ENCODE measurements around the gene NR1I3.

NR1I3 gene

DNA sequence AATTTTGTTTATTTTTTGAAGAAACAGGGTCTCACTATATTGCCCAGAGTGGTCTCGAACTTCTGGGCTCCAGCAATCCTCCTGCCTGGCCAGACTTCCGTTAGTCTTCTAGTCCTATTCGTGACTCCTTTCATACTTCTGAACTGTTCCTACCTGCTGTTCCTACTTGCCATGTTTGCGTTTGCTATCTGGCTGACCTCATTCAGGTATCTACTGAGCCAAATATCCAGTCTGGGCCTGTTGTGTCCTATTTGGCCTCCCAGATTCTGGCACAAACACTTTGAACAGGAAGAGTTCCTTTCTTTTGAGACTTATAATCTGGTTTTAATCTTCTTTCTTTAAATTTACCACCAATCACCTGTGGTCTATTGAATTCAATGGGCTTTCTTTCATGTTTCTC, 6.9 kb upstream of the NR1I3 start:
- Histone ChIP-seq H3K27ac (no peak overlapping the region), H3K4me3 (no peak overlapping the region)
- TF ChIP-seq, protein P1, sequence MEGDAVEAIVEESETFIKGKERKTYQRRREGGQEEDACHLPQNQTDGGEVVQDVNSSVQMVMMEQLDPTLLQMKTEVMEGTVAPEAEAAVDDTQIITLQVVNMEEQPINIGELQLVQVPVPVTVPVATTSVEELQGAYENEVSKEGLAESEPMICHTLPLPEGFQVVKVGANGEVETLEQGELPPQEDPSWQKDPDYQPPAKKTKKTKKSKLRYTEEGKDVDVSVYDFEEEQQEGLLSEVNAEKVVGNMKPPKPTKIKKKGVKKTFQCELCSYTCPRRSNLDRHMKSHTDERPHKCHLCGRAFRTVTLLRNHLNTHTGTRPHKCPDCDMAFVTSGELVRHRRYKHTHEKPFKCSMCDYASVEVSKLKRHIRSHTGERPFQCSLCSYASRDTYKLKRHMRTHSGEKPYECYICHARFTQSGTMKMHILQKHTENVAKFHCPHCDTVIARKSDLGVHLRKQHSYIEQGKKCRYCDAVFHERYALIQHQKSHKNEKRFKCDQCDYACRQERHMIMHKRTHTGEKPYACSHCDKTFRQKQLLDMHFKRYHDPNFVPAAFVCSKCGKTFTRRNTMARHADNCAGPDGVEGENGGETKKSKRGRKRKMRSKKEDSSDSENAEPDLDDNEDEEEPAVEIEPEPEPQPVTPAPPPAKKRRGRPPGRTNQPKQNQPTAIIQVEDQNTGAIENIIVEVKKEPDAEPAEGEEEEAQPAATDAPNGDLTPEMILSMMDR (IDR thresholded peaks at IDR 0.05): no peak
- no peak for DNase-seq (ENCODE audit: low spot score)

DNA sequence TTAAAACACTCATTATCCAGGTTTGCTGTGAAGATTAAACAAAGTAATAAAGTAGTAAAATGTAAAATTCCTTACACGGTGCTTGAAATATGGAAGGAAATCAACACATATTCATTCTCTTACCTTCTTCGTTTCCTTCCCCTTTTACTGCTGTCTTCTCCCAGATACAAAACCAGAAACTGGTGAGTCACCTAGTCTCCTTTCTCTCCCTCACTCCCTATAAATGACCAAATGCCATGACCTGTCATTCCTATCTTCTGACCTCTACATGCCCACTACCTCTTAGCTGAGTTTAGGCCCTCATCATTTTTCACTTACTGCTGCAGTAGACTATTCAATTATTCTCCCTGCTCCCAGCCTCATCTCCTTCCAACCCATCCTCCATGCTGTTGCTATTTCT, 4.3 kb upstream of the NR1I3 start:
- H3K27ac ChIP-seq: no peak overlapping the region
- DNase-seq (ENCODE audit: low spot score): no peak
- H3K4me3 ChIP-seq: no peak overlapping the region
- TF ChIP-seq, protein P1 (IDR thresholded peaks at IDR 0.05): no peak

DNA sequence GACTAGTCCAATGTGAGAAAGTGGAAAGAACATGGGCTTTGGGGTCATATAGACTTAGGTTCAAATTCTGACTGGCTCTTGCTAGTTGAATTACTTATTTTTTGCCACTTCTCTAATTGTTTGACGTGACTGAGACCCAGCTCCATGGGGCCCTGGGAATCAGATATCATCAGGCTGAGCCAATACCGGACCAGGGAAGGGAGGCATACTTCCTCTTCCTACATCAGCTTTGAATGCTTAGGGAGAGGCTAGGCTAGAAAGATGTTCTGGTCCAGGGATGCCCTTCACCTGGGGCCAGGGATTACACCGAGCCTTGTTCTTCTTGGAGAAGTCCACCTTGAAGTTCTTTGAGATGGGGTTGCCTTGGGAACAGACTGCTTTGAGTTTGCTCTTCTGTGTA, 3.7 kb upstream of the NR1I3 start:
- DNase-seq (ENCODE audit: low spot score): no peak
- TF ChIP-seq, protein P1 (IDR thresholded peaks at IDR 0.05): no peak
- Histone ChIP-seq H3K4me3 (no peak overlapping the region), H3K27ac (no peak overlapping the region)

DNA sequence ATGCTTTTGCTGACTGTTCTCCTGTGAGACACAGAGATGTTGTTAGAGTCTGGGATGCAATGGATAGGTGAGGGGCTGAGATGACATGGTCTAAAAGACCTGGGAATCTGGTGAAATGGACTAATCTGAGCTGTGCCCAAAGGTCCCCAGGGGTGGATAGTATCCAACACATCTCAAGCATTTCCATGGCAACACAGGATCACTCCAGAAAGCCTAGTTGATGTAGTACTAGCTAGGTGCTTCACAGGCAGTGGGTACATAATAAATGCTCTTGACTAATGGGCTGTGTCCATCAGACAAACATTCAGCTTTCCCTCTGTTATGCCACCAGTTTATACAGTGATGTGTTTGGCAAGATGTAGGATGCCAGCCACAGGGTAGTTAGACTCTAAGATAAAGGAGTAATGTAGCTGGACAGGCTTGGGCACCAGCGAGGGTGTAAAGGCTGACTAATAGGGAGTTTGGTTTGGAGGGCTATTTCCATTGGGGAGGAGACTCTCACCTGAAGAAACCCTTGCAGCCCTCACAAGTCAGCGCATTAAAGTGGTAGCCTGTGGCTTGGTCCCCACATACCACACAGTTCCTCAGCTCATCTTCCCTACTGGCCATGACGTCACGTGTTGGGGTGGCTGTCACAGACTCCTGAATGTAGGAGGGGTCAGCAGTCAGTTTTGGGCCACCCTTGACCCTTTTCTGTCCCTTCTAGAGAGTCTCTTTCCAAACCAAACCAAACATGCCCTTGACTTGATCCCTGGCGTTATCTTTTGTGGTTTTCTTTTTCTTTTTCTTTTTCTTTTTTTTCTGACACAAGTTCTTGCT, 1.8 kb downstream of the NR1I3 start:
- DNase-seq (ENCODE audit: low spot score): no peak
- TF ChIP-seq, protein P1 (IDR thresholded peaks at IDR 0.05): no peak
- no peak overlapping the region for H3K27ac ChIP-seq
- no peak overlapping the region for H3K4me3 ChIP-seq

DNA sequence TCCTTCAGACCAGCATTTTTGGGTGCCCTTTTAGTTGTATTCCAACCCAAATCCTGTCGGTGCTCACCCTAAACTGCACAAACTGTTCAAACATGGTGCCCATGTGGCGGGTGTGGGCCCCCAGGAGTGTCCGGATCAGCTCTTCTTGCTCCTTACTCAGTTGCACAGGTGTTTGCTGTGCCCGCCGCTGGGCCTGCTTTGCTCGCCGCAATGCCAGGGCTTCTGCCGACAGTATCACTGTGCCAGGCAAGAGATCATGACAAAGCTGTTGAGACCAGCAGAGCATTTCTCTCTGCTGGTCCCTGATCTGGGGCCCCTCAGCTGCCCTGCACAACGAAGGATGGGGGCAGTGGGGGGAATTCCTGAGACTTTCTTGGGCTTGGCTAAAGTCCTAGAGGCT, 4.9 kb downstream of the NR1I3 start:
- no peak overlapping the region for H3K4me3 ChIP-seq
- DNase-seq (ENCODE audit: low spot score): no peak
- no peak overlapping the region for H3K27ac ChIP-seq
- TF ChIP-seq, protein P1 (IDR thresholded peaks at IDR 0.05): no peak

DNA sequence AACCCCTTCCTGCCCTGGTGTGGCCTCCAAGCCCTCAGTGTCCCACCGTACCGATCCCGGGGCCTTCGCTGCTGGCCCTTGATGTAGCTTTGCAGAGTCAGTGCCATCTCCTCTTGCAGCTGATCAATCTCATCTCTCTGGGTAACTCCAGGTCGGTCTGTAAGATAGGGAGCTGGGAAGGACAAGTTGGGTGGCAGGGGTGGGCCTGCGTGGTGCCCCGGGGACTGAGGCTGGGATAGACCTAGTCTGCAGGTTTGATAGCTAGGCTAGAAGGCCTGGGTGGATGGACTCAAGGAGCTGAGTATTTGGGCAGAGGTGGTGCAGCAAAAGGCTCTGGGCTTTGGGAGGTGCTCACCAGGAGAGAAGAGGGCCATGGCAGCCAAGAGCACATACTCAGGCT, 7.2 kb downstream of the NR1I3 start:
- no peak overlapping the region for H3K27ac ChIP-seq
- DNase-seq (ENCODE audit: low spot score): no peak
- TF ChIP-seq, protein P1 (IDR thresholded peaks at IDR 0.05): no peak
- no peak overlapping the region for H3K4me3 ChIP-seq

DNA sequence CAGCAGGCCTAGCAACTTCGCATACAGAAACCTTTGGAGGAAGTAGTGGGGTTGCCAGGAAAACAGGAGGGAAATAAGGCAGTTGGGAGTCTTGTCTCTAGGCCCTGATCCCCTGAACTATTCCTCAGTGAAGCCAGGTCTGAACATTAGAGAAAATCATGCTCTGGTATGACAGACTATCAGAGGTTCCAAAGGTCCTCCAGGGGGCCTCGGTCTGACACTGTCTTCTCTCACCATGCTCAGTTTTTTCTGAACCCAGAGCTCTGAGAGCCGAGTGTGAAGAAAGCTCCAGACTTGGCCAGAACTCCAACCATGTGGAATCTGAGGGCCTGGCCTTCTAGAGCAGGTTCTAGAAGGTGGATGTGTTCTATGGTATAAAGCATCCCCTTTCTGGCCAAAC, 8.1 kb downstream of the NR1I3 start:
- TF ChIP-seq, protein P1 (IDR thresholded peaks at IDR 0.05): no peak
- Histone ChIP-seq H3K27ac (no peak overlapping the region), H3K4me3 (no peak overlapping the region)
- no peak for DNase-seq (ENCODE audit: low spot score)

Measured in coronary artery (tissue), 2 donors.